ENCODE measurements around the gene HEPACAM2. TPM values are rescaled to one million over a fixed set of nuclear protein-coding genes. Genes with fewer than 3 reads are reported as not detected.

The HEPACAM2 gene
- total RNA-seq, 1 donor from 2014 or later = not detected

DNA sequence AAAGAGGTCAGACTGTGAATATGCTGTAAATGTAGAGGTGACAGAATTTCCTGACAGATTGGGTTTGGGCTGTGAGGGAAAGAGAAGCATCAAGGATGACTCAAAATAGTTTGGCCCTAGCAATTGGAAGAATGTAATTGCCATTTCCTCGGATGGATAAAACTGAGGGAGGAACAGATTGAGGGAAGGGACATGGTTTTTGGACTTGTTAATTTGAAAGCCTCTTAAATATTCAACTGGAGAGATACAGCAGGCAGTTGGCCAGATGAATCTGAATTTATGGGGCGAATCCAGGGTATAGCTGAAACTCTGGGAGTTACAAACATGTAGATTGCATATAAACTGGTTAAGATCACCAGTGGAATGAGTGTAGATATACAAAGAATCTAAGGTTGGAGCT is 9.3 kb upstream of the HEPACAM2 start:
- TF ChIP-seq, protein P1, sequence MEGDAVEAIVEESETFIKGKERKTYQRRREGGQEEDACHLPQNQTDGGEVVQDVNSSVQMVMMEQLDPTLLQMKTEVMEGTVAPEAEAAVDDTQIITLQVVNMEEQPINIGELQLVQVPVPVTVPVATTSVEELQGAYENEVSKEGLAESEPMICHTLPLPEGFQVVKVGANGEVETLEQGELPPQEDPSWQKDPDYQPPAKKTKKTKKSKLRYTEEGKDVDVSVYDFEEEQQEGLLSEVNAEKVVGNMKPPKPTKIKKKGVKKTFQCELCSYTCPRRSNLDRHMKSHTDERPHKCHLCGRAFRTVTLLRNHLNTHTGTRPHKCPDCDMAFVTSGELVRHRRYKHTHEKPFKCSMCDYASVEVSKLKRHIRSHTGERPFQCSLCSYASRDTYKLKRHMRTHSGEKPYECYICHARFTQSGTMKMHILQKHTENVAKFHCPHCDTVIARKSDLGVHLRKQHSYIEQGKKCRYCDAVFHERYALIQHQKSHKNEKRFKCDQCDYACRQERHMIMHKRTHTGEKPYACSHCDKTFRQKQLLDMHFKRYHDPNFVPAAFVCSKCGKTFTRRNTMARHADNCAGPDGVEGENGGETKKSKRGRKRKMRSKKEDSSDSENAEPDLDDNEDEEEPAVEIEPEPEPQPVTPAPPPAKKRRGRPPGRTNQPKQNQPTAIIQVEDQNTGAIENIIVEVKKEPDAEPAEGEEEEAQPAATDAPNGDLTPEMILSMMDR (conservative IDR thresholded peaks at IDR 0.05) = no peak
- Mint-ChIP-seq H3K27me3 (ENCODE audit: low read depth) (peaks cover 6% of the 10 kb centered on the region), H3K9me3 (no peaks in the 10 kb centered on the region)

DNA sequence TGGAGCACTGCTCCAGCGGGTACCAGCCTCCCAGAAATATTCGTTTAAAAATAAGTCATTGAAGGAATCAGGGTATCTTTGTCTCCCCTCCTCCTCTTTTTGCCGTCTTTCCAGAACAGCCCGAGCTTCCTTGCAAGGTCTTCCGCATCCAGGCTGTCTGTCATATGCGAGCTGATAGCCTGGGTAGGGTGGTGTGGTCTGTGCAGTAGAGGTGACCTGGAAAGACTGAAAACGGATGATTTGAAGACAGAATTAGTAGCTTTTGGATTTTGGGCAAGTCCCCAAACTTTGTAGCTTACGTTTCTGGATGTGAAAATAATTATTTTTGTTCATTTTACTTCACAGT is 6.4 kb upstream of the HEPACAM2 start:
- H3K27ac Mint-ChIP-seq (ENCODE audit: unreplicated experiment) = peak overlapping the region; percentile 83
- no peaks in the 10 kb centered on the region for H3K36me3 Mint-ChIP-seq (ENCODE audit: low read depth)
- no peaks in the 10 kb centered on the region for H3K9me3 Mint-ChIP-seq
- H3K4me1 Mint-ChIP-seq = peaks cover 7% of the 10 kb centered on the region
- H3K27me3 Mint-ChIP-seq (ENCODE audit: low read depth) = peaks cover 35% of the 10 kb centered on the region
- DNase-seq (ENCODE audit: low read depth, low spot score) = no peak
- peak overlapping the region; percentile 93 for H3K4me3 Mint-ChIP-seq
- TF ChIP-seq, protein P1 (conservative IDR thresholded peaks at IDR 0.05) = no peak

More for the DNA sequence above, 9.3 kb upstream of the HEPACAM2 start:
- Mint-ChIP-seq H3K4me1 (peaks cover 7% of the 10 kb centered on the region), H3K27ac (ENCODE audit: unreplicated experiment) (no peak overlapping the region), H3K36me3 (ENCODE audit: low read depth) (no peaks in the 10 kb centered on the region), H3K4me3 (no peak overlapping the region)
- DNase-seq (ENCODE audit: low read depth, low spot score) = no peak

DNA sequence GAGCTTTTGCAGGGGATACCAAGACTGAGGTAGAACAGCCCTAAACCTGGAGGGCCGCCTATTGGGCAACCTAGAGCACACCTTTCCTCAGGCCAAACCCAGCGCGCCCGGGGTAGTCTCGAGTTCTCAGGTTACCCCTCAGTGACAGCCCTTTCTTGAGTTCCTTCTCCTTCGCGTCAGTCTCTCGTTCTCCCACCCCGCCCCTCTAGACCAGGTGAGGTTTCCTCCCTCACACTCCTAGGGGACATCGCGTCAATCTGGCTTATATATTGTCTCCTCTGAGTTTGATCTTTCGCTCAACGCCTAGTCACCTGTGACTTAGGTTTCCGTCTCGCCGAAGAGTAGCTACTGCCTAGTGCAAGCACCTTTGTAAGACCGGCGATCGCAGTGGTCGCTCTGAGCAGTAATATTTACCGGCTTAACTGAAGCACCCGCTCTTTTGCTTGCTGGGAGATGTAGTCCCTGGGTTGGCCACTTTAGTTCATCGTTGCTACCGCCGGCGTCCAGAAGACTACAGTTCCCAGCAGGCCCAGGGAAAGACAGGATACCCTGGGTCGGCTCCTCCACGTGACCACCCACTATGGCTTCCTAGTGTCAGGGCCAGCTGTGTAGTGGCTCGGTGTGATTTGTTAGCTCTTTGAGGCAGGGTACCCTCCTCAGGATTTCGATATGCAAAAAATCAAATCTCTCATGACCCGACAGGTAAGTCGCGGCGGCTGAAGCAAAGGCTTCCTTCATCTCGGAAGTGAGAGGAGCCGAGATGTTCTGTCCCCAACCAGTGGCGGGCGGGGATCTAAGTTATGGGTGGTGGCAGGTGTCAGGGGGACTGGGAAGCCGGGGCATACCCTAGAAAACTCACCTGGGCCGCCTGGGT is 5.8 kb upstream of the HEPACAM2 start, which contains the start of gene VPS50:
Gene VPS50 (plus strand): TSS at position 568 of the 874 bp plus-strand sequence. CDS start 102 bp downstream, at position 670.
- Mint-ChIP-seq H3K27me3 (ENCODE audit: low read depth) (peaks cover 41% of the 10 kb centered on the region), H3K9me3 (no peaks in the 10 kb centered on the region), H3K4me3 (peak within 1 kb of the TSS; percentile 93), H3K27ac (ENCODE audit: unreplicated experiment) (peak within 1 kb of the TSS; percentile 83), H3K36me3 (ENCODE audit: low read depth) (no peaks in the 10 kb centered on the region), H3K4me1 (peaks cover 7% of the 10 kb centered on the region)
- TF ChIP-seq, protein P1 (conservative IDR thresholded peaks at IDR 0.05) = no peak
- DNase-seq (ENCODE audit: low read depth, low spot score) = peak; percentile 73

DNA sequence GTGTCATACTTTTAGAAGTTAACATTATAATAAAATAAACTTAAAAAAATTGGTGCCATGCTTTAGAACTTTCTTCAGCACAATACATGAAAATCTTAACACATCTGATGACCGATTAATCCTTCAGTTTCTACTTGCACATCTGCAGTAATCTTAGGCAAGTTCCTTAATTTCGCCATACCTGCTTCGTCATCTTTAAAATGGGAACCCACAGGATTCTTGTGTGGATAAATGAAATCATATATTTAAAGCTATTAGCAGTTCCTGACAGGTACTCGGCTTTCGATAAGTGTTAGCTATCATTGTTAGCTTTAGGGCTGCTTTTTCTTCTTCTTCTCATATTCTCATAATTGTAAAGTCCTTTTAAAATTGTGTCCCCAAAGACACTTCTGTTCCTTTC is 5.0 kb upstream of the HEPACAM2 start:
- H3K36me3 Mint-ChIP-seq (ENCODE audit: low read depth) = no peaks in the 10 kb centered on the region
- peak overlapping the region; percentile 93 for H3K4me3 Mint-ChIP-seq
- no peak for DNase-seq (ENCODE audit: low read depth, low spot score)
- H3K9me3 Mint-ChIP-seq = no peaks in the 10 kb centered on the region
- peaks cover 47% of the 10 kb centered on the region for H3K27me3 Mint-ChIP-seq (ENCODE audit: low read depth)
- TF ChIP-seq, protein P1 (conservative IDR thresholded peaks at IDR 0.05) = no peak
- H3K4me1 Mint-ChIP-seq = peaks cover 7% of the 10 kb centered on the region
- no peak overlapping the region for H3K27ac Mint-ChIP-seq (ENCODE audit: unreplicated experiment)

DNA sequence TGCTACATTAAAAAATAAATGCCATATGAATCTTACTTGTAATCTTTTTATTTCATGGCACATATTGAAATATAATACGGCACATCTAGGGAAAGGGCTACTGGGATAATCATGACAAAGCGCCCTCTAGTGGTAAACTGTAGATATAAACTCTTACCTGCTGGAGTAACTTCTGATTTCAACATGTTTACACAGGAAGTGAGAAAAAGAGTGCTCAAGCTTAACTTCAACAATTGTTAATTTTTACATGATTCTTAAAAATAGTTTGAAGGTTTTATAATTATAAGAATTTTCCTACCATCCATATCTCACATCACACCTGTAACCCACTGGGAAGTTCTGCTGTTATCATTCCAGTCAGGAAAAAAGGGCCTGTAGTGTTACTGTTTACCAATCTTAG is 2.0 kb upstream of the HEPACAM2 start:
- Mint-ChIP-seq H3K36me3 (ENCODE audit: low read depth) (no peaks in the 10 kb centered on the region), H3K4me3 (no peak overlapping the region), H3K9me3 (no peaks in the 10 kb centered on the region), H3K27me3 (ENCODE audit: low read depth) (peaks cover 71% of the 10 kb centered on the region), H3K4me1 (peaks cover 7% of the 10 kb centered on the region), H3K27ac (ENCODE audit: unreplicated experiment) (no peak overlapping the region)
- TF ChIP-seq, protein P1 (conservative IDR thresholded peaks at IDR 0.05) = peak; percentile 91
- DNase-seq (ENCODE audit: low read depth, low spot score) = no peak

Data from neural crest cell (in vitro differentiated cells).